ENCODE data around the gene ZNF491. TPM values are rescaled to one million over a fixed set of nuclear protein-coding genes. Genes with fewer than 3 reads are reported as not detected.
"Not testable (repeated sequence)": the region's sequence is repeated elsewhere in the genome, so short reads cannot be mapped to it uniquely, and the experiment has no call there.

ZNF491 gene
- 0.67 and 0.82 TPM in 2 replicates for total RNA-seq

DNA sequence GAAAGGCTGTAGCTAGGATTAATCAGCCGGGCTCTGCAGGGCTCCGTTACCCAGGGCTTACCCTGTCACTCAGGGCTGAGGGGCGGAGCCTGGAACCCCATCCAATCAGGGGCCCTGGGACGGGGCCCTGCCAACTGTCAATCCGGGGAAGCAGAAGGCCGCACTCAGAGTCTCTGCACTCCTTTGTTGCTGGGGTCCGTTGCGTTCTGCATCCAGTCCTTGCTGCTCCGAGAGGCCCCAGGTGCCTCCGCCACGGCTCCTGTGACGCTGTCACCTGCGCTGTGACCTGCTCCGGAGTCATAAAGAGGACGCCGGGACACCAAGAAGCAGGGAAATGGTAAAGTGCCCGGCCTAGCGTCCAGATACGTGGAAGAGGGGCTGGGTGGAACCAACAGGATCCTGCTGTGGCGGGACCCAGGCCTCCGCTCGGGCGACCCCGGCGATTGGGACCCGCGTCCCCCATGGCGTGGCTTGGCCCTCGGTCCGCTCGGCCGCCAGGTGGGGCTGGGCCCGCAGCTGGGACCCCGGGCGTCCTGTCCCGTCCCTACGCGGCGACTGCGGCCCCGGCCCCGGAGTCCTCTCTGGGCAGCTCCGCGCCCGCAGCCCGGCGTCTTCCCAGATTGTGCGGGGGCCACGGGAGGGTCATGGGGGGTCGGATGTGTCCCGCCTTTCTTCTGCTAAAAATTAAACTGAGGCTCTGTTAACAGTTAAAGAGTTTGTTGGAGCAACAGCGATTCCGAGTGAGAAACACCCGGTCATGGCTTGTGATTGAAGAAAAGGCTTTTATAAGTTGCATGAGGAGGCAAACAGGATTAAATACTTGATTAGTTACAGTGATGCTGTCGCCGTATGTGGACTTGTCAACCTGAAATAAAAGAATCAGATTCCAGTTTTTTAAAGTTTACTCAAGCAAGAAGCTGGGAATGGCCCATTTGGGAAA is at the start of gene ZNF491:
TSS of gene ZNF491 (plus strand) at position 133 of the 940 bp plus-strand sequence. CDS start 7,431 bp downstream, outside the sequence.
- peak within 1 kb of the TSS; percentile 85 for H3K4me3 Mint-ChIP-seq (ENCODE audit: low read depth)
- H3K4me1 Mint-ChIP-seq (ENCODE audit: low read depth), result peaks cover 9% of the 10 kb centered on the region
- peaks cover 4% of the 10 kb centered on the region for H3K27me3 Mint-ChIP-seq (ENCODE audit: low read depth)
- peak within 1 kb of the TSS; percentile 62 for H3K27ac Mint-ChIP-seq
- peaks cover 3% of the 10 kb centered on the region for H3K36me3 Mint-ChIP-seq (ENCODE audit: low read depth)
- DNase-seq (ENCODE audit: low spot score), result peak; percentile 80
- H3K9me3 Mint-ChIP-seq, result peaks cover 13% of the 10 kb centered on the region
- intact Hi-C loops (cut with micrococcal nuclease), result loop anchor here (1.0 to 2.0 kb wide), 4 partner anchors 14 to 190 kb away; partner anchors contain the start of genes ZNF439 and ZNF441

DNA sequence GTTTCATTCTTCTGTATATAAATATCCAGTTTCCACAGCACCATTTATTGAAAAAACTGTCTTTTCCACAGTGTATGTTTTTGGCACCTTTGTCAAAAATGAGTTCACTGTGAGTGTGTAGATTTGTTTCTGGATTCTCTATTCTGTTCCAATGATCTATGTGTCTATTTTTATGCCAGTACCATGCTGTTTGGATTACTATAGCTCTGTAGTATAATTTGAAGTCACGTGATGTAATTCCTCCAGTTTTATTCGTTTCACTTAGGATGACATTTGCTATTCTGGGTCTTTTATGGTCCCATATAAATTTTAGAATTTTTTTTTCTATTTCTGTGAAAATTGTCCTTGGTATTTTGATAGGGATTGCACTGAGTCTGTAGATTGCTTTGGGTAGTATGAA is 48.6 kb upstream of the ZNF491 start:
- peaks cover 76% of the 10 kb centered on the region for H3K9me3 Mint-ChIP-seq
- no peaks in the 10 kb centered on the region for H3K27me3 Mint-ChIP-seq (ENCODE audit: low read depth)
- H3K4me1 Mint-ChIP-seq (ENCODE audit: low read depth), result no peaks in the 10 kb centered on the region
- intact Hi-C loops (cut with micrococcal nuclease), result no loop called here
- no peak overlapping the region for H3K27ac Mint-ChIP-seq
- no peak overlapping the region for H3K4me3 Mint-ChIP-seq (ENCODE audit: low read depth)
- no peaks in the 10 kb centered on the region for H3K36me3 Mint-ChIP-seq (ENCODE audit: low read depth)
- no peak for DNase-seq (ENCODE audit: low spot score)

DNA sequence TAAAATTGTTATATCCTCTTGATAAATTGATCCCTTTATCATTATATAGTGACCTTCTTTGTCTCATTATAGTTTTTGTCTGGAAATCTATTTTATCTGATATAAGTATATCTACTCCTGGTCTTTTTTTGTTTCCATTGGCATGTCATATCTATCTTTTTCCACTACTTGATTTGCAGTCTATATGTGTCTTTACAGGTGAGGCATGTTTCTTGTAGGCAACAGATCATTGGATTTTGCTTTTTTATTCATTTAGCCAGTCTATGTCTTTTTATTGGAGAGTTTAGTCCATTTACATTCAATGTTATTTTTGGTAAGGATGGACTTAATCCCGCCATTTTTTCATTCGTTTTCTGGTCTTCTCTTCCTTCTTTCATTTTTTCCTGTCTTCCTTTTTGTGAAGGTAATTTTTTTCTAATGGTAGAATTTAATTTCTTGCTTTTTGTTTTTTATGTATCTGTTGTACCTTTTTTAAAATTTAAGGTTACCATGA is 46.0 kb upstream of the ZNF491 start:
- Mint-ChIP-seq H3K9me3 (peaks cover 79% of the 10 kb centered on the region), H3K4me3 (ENCODE audit: low read depth) (no peak overlapping the region), H3K27ac (no peak overlapping the region), H3K4me1 (ENCODE audit: low read depth) (no peaks in the 10 kb centered on the region), H3K27me3 (ENCODE audit: low read depth) (no peaks in the 10 kb centered on the region), H3K36me3 (ENCODE audit: low read depth) (no peaks in the 10 kb centered on the region)
- intact Hi-C loops (cut with micrococcal nuclease), result no loop called here
- no peak for DNase-seq (ENCODE audit: low spot score)

DNA sequence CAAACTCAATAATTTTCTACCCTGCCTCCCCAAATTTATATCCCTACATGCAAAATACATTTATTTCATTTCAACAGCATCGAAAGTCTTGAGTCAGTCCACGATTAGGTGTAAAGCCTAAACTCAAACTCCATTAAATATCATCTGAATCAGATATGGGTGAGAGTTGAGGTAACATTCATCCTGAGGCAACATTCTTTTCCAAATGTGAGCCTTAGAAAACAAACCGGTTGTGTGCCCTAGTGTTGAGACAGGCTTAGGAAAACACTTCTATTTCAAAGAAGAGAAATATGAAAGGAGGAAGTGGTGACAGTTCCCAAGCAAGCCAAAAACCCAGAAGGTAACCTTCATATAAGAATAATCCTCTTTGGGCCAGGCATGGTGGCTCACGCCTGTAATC is 43.7 kb upstream of the ZNF491 start:
- Mint-ChIP-seq H3K9me3 (peaks cover 76% of the 10 kb centered on the region), H3K4me3 (ENCODE audit: low read depth) (no peak overlapping the region), H3K4me1 (ENCODE audit: low read depth) (no peaks in the 10 kb centered on the region), H3K27ac (no peak overlapping the region), H3K27me3 (ENCODE audit: low read depth) (no peaks in the 10 kb centered on the region), H3K36me3 (ENCODE audit: low read depth) (no peaks in the 10 kb centered on the region)
- intact Hi-C loops (cut with micrococcal nuclease), result no loop called here
- no peak for DNase-seq (ENCODE audit: low spot score)

DNA sequence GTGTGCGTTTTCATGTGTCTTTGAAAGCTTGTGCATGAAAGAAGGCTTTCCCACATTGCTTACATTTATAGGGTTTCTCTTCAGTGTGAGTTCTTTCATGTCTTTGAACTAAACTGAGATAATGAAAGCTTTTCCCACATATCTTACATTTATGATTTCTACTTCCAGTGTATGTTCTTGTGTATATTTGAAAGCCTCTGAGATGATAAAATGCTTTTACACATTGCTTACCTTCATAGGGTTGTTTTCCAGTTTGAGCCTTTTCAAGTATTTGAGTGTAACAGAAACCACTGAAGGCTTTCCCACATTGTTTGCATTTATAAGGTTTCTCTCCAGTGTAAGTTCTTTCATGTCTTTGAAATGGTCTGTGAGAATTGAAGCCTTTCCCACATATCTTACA is 41.4 kb upstream of the ZNF491 start:
- Mint-ChIP-seq H3K36me3 (ENCODE audit: low read depth) (no peaks in the 10 kb centered on the region), H3K4me3 (ENCODE audit: low read depth) (no peak overlapping the region), H3K27me3 (ENCODE audit: low read depth) (no peaks in the 10 kb centered on the region), H3K27ac (no peak overlapping the region), H3K4me1 (ENCODE audit: low read depth) (no peaks in the 10 kb centered on the region), H3K9me3 (peaks cover 59% of the 10 kb centered on the region)
- intact Hi-C loops (cut with micrococcal nuclease), result no loop called here
- DNase-seq (ENCODE audit: low spot score), result no peak

DNA sequence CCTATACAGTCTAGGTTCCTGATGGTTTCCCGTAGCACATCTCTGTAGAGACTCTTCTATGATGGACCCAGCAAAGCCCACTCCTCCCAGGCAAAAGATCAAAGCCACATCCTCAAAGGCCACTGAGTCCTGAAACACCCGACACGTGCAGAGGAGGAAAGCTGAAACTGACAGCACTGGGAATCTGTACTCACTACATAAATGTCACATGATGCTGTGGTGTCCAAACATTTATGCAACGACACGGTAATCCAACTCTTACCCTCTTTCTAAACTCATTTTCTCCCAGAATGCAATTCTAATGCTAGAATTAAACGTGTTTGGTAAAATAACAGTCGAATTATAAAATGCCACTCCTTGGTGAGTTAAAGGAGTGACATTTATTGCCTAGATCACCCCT is 38.5 kb upstream of the ZNF491 start:
- Mint-ChIP-seq H3K4me1 (ENCODE audit: low read depth) (no peaks in the 10 kb centered on the region), H3K9me3 (peaks cover 57% of the 10 kb centered on the region), H3K27ac (no peak overlapping the region), H3K27me3 (ENCODE audit: low read depth) (peaks cover 2% of the 10 kb centered on the region), H3K36me3 (ENCODE audit: low read depth) (no peaks in the 10 kb centered on the region), H3K4me3 (ENCODE audit: low read depth) (no peak overlapping the region)
- DNase-seq (ENCODE audit: low spot score), result no peak
- intact Hi-C loops (cut with micrococcal nuclease), result no loop called here

DNA sequence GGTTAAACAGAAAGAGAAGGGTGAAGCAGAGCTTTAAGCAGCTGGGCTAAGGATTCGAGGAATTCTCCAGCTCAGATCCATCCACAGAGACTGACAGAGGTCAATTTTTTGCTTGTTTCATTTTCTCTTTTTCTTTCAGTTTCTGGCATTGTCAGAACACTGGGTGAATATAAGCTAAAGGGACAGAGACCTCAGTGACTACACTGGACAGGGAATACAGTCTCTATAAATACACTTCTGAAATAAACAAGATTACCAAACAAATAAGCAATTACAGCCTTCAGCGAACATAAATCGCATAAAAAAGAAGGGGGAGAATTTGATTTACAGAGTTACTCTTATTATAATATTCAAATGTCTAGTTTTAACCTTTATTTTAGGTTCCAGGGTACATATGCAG is 35.2 kb upstream of the ZNF491 start:
- Mint-ChIP-seq H3K36me3 (ENCODE audit: low read depth) (peaks cover 11% of the 10 kb centered on the region), H3K27me3 (ENCODE audit: low read depth) (peaks cover 3% of the 10 kb centered on the region), H3K4me3 (ENCODE audit: low read depth) (no peak overlapping the region), H3K9me3 (peaks cover 38% of the 10 kb centered on the region), H3K4me1 (ENCODE audit: low read depth) (peaks cover 7% of the 10 kb centered on the region), H3K27ac (no peak overlapping the region)
- intact Hi-C loops (cut with micrococcal nuclease), result no loop called here
- no peak for DNase-seq (ENCODE audit: low spot score)

DNA sequence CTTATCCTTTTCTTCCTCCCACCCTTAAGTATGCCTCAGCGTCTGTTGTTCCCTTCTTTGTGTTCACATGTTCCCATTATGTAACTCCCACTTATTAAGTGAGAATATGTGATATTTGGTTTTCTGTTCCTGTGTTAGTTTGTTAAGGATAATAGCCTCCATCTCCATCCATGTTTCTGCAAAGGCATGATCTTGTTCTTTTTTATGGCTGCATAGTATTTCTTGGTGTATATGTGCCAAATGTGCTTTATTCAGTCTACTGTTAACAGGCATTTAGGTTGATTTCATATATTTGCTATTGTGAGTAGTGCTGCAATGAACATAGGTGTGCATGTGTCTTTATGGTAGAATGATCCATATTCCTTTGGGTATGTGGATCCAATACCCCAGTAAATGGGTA is 34.7 kb upstream of the ZNF491 start:
- Mint-ChIP-seq H3K27ac (no peak overlapping the region), H3K4me3 (ENCODE audit: low read depth) (no peak overlapping the region), H3K9me3 (peaks cover 38% of the 10 kb centered on the region), H3K36me3 (ENCODE audit: low read depth) (peaks cover 15% of the 10 kb centered on the region), H3K27me3 (ENCODE audit: low read depth) (peaks cover 3% of the 10 kb centered on the region), H3K4me1 (ENCODE audit: low read depth) (peaks cover 11% of the 10 kb centered on the region)
- intact Hi-C loops (cut with micrococcal nuclease), result no loop called here
- DNase-seq (ENCODE audit: low spot score), result no peak

DNA sequence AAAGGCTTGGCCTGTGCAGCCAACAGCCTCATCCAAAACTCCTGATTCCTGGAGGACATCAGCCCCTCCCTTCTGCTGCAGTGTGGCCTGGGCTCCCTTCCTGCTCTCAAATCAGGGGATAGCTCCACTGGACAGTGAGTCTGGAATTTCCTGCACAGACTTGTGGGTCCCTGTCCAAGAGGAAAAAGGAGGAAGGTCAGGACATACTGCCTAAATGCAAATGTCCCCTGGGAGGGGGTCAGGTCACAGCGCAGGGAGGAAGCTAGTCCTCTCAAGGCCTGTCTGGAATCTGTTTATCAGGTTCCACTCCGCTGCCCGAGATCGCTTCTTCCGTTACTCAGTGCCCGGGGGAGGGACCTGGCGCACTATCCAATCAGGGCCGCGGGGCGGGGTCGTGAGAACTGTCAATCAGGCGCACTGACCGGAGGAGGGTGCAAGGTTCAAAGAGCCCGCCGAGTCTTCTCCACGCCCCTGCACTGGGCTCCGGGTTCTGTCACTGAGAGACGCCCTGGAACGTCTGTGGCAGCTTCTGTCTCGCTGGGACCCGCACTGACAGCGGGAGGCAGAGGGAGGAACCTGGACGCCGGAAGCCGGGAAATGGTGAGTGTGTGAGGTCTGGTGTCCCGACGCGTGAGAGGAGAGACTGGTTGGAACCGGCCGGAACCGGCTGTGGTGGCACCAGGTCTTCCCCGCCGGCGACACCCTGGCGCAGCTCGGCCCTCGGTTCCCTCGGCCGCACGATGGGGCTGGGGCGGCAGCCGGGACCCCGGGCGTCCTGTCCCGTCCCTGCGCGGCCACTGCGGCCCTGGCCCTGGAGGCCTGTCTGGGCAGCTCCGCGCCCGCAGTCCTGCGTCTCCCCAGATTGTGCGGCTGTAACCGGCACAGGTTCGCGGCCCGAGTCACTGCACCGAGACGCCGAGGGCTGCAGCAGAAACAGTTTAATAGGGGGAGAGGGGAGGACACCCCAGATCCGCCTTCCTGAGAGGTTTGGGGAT is 31.4 kb upstream of the ZNF491 start, which contains the start of gene ZNF441:
TSS of gene ZNF441 (plus strand) at position 404 of the 995 bp plus-strand sequence. CDS start at position 598, 194 bp downstream.
- peaks cover 40% of the 10 kb centered on the region for H3K36me3 Mint-ChIP-seq (ENCODE audit: low read depth)
- peaks cover 55% of the 10 kb centered on the region for H3K9me3 Mint-ChIP-seq
- DNase-seq (ENCODE audit: low spot score), result peak; percentile 89
- intact Hi-C loops (cut with micrococcal nuclease), result loop anchor here (1.0 to 2.0 kb wide), 3 partner anchors 28 to 46 kb away; partner anchors contain the start of gene ZNF491
- peak within 1 kb of the TSS; percentile 96 for H3K4me3 Mint-ChIP-seq (ENCODE audit: low read depth)
- H3K27ac Mint-ChIP-seq, result peak within 1 kb of the TSS; percentile 93
- H3K27me3 Mint-ChIP-seq (ENCODE audit: low read depth), result peaks cover 3% of the 10 kb centered on the region
- peaks cover 11% of the 10 kb centered on the region for H3K4me1 Mint-ChIP-seq (ENCODE audit: low read depth)

DNA sequence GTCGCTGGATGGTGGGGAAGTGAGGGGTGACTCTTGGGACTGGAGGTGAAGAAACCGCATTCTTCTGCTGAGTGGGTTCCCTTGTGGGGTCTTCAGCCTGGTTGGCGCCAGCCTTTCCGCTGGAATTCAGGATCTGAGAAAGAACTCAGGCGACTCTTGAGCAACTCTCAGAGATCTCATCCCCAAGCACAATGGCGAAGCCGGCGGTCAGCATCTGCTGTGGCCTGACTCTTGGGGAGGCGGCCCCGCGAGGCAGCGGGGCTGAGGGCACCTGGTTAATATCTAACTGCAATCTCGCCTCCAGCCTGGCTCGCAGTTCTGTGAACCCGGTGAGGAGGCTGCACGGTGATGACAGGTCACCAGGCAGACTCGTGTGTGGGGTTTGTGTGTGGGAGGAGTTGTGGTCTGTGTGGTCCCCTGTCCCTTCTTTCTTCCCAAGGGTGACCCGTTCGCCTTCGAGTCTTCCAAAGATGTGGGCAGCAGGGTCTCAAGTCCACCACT is 30.6 kb upstream of the ZNF491 start:
- DNase-seq (ENCODE audit: low spot score), result peak; percentile 10
- intact Hi-C loops (cut with micrococcal nuclease), result loop anchor here (1.0 to 2.0 kb wide), 3 partner anchors 28 to 45 kb away; partner anchors contain the start of gene ZNF491
- Mint-ChIP-seq H3K27me3 (ENCODE audit: low read depth) (peaks cover 3% of the 10 kb centered on the region), H3K27ac (peak overlapping the region; percentile 78), H3K9me3 (peaks cover 54% of the 10 kb centered on the region), H3K36me3 (ENCODE audit: low read depth) (peaks cover 45% of the 10 kb centered on the region), H3K4me3 (ENCODE audit: low read depth) (peak overlapping the region; percentile 96), H3K4me1 (ENCODE audit: low read depth) (peaks cover 11% of the 10 kb centered on the region)

DNA sequence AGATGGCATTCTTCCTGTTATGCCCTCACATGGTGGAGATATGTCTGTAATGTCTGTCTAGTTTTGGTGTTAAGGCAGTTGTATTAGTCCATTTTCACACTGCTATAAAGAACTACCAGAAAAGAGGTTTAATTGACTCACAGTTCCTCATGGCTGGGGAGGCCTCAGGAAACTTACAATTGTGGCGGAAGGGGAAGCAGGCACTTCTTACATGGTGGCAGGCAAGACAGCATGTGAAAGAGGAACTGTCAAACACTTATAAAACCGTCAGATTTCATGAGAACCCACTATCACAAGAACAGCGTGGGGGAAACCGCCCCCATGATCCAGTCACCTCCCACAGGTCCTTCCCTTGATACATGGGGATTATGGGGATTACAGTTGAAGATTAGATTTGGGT is 28.3 kb upstream of the ZNF491 start:
- Mint-ChIP-seq H3K27me3 (ENCODE audit: low read depth) (no peaks in the 10 kb centered on the region), H3K27ac (no peak overlapping the region), H3K4me3 (ENCODE audit: low read depth) (no peak overlapping the region), H3K36me3 (ENCODE audit: low read depth) (peaks cover 61% of the 10 kb centered on the region), H3K4me1 (ENCODE audit: low read depth) (peaks cover 11% of the 10 kb centered on the region), H3K9me3 (peaks cover 60% of the 10 kb centered on the region)
- intact Hi-C loops (cut with micrococcal nuclease), result no loop called here
- no peak for DNase-seq (ENCODE audit: low spot score)

DNA sequence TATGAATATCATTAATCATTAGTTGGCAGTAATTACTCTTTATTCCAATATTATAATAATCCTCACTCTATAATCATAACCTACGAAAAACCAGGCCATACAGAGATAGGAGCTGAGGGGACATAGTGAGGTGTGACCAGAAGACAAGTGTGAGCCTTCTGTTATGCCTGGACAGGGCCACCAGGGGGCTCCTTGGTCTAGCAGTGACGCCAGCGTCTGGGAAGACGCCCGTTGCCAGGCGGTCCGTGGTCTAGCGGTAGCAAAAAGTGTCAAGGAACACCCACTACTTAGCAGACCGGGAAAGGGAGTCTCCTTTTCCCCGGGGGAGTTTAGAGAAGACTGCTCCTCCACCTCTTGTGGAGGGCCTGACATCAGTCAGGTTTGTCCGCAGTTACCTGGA is 26.8 kb upstream of the ZNF491 start:
- DNase-seq (ENCODE audit: low spot score); H3K27me3 Mint-ChIP-seq (ENCODE audit: low read depth); H3K27ac Mint-ChIP-seq; intact Hi-C loops (cut with micrococcal nuclease); H3K4me3 Mint-ChIP-seq (ENCODE audit: low read depth); H3K4me1 Mint-ChIP-seq (ENCODE audit: low read depth): not testable (repeated sequence)
- H3K9me3 Mint-ChIP-seq, result peaks cover 69% of the 10 kb centered on the region
- peaks cover 68% of the 10 kb centered on the region for H3K36me3 Mint-ChIP-seq (ENCODE audit: low read depth)

Data from activated T-helper 2 cell treated with anti-CD3 and anti-CD28 coated beads, Interferon-gamma antibody, Interleukin-2, Interleukin-4, amounts not matched to agents 10 μg/mL and 5 μg/mL and 100 μg/mL, durations not matched to agents 14 hours and 24 hours and 36 hours (primary cell).